Measurements from ENCODE around the gene BTBD17.

- TF ChIP-seq CTCF (IDR thresholded peaks at IDR 0.05; ENCODE audit: insufficient read depth, low read depth, low read length): no peak
- TF ChIP-seq EZH2 (IDR thresholded peaks at IDR 0.05; ENCODE audit: insufficient read depth, low read length): no peak
These were observed 8.2 kb upstream of the BTBD17 start for GRCh38 chr17:74369665-74370490.
